MM.1S (cell line): ENCODE data around the gene PUSL1.

Experiments used
- CTCF ChIP-seq: fragments of 300-600 bp; sonication (generic); IDR thresholded peaks from 2 replicates; pipeline ENCODE4 v1.5.1; 2016; ENCODE audit warnings: antibody characterized with exemption, low read length, mixed read lengths
- EZH2 ChIP-seq: fragments of 300-600 bp; sonication (generic); optimal IDR thresholded peaks from 2 replicates; pipeline ENCODE3; 2017; ENCODE audit warnings: low read depth, mild to moderate bottlenecking, antibody characterized with exemption, low read length, mixed read lengths
- EZH2phosphoT487 ChIP-seq: fragments of 300-600 bp; sonication (generic); IDR thresholded peaks from 2 replicates; pipeline ENCODE4 v1.6.1; 2018; ENCODE audit warnings: antibody characterized with exemption, low read length

- TF ChIP-seq CTCF, result no peak
- TF ChIP-seq EZH2, result no peak
- TF ChIP-seq EZH2phosphoT487, result no peak
Observed at GRCh38 chr1:1315435-1315954, 7.1 kb downstream of the PUSL1 start.
